HG03064 (cell line): ENCODE measurements around the gene PLPPR2.
"Not testable (repeated sequence)": the region's sequence is repeated elsewhere in the genome, so short reads cannot be mapped to it uniquely, and the experiment has no call there.

ENCODE experiments used
- ATAC-seq: cut with Tn5 transposase; IDR thresholded peaks from one replicate; pipeline ENCODE4 v1.9.1; 2021; ENCODE audit warnings: low read depth; ENCODE audit not compliant: unreplicated experiment

The PLPPR2 gene

GRCh38 chr19:11390933-11391680 lies 35.9 kb downstream of the PLPPR2 start:
- no peak for ATAC-seq

GRCh38 chr19:11397089-11397610 lies 41.9 kb downstream of the PLPPR2 start:
- ATAC-seq: no peak

- ATAC-seq: no peak
Observed at GRCh38 chr19:11399667-11400066, 44.4 kb downstream of the PLPPR2 start.

GRCh38 chr19:11400798-11401197 lies 45.6 kb downstream of the PLPPR2 start:
- no peak for ATAC-seq

GRCh38 chr19:11401808-11402543 lies 46.7 kb downstream of the PLPPR2 start:
- no peak for ATAC-seq

- ATAC-seq: no peak
Observed at GRCh38 chr19:11404588-11405222, 49.5 kb downstream of the PLPPR2 start.

- ATAC-seq: no peak
Observed at GRCh38 chr19:11405846-11406643, 50.8 kb downstream of the PLPPR2 start.

- ATAC-seq: not testable (repeated sequence)
Observed at GRCh38 chr19:11406703-11407236, 51.5 kb downstream of the PLPPR2 start.

- no peak for ATAC-seq
Observed at GRCh38 chr19:11408591-11408990, 53.4 kb downstream of the PLPPR2 start.

GRCh38 chr19:11410682-11411081 lies 55.5 kb downstream of the PLPPR2 start:
- no peak for ATAC-seq

- ATAC-seq: no peak
Observed at GRCh38 chr19:11414544-11414943, 59.3 kb downstream of the PLPPR2 start.
